ENCODE results near the gene ADAM10.

The ADAM10 gene

DNA sequence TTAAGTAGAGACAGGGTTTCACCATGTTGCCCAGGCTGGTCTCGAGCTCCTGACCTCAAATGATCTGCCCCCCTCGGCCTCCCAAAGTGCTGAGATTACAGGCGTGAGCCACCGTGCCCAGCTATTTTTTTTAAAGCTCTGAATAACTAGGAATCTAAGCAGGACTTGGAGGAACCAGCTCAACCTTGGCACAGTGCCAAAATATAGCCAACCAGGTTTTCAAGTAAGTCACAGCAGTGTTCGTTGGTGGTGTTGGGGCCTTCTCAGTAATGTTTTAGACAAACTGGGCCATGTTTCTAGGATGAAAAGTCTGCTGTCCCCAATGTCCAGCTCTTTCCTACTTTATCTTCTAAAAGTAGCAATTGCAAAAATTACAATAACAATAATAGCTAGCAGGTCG, 6.4 kb upstream of the ADAM10 start:
- DNase-seq, result no peak

DNA sequence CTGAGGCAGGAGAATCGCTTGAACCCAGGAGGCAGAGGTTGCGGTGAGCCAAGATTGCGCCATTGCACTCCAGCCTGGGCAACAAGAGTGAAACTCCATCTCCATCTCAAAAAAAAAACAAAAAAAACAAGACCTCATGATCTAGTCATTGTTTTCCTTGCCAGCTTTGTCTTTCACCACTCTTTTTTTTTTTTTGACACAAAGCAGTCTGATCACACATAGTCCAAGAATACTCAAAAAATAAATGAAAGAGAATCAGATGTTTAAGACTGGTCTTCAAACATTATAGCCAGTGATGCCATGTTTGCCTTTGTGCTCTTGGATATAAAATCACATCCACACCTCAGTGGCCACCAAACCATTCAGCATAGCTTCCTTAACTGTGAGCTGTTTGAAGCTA, 5.8 kb upstream of the ADAM10 start:
- DNase-seq, result no peak

DNA sequence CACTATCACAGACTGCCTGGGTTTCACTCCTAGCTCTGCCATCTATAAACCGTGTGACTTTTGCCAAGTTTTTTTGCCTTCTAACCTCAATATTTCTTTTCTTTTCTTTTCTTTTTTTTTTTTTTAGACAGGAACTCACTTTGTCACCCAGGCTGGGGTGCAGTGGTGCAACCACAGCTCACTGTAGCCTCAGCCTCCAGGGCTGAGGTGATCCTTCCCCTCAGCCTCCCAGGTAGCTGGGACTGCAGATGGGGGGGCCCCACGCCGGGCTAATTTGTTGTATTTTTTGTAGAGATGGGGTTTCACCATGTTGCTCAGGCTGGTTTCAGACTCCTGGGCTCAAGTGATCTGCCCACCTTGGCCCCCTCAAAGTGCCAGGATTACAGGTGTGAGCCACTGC, 3.2 kb upstream of the ADAM10 start:
- DNase-seq, result no peak

DNA sequence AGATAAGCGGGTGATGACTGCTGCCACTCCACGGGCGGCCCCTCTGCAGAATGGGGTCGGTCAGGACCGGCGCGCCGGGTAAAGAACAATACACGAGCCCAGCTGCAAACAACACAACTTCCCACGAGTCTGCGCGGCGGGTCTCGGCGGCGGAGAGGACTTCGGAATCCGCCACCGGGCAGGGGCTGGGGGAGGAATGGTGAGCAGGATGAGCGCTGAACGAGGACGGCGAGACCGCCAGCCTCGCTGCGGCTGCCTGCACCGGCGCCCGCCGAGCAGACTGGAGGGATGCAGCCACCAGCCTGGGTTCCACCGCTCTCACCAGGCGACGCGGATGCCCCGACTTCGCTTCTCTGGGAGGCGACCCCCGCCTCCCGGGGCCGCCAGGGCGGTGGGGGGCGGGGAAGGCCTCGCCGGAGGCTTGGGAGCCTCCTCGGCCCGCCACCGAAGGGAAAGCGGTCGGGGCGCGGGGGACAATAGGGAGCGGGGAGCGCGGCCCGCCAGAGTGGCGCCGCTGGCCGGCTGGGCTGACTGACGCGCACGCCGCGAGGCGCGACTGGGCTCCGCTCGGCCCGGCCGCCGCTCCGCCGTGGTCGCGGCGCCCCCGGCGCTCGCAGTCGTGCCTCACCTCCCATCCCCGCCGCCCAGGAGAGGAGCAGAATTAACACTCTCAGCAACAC, 515 bp downstream of the ADAM10 start:
- DNase-seq, result peak; percentile 82

DNA sequence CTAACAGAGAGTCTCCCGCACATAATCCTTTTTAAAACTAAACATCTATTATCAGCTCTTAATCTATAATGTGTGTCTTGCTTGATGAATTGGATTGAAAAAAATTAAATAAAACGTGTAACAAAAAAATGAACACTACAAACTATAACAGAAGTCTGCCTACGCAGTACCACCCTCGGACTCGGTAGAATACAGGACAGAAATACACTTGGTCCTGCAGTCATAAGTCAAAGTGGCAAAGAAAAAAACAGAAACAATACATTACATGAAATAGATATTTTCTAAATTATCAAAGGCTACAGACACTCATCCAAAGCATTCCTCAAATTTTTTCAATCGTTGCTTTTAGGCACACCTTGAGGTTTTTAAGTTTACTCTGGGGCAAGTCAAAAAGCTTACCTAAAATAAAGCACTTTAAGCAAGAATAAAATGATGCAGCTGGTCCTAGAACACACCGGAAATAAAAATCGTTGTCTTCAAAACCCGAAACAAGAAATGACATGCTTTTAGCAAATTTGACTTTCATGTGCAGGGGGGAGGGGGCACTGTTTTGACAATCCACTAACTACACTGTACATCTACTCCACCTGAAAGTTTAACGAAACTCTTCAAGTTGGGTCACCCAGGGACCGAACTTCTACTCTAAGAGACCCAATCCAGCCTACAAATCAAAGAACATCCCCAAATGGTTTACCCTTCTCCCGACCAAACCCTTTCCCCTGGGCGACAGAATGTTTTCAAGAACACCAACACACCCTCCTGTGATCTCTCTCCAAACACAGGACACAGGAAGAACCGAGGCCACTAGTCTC, 1.3 kb downstream of the ADAM10 start:
- no peak for DNase-seq

DNA sequence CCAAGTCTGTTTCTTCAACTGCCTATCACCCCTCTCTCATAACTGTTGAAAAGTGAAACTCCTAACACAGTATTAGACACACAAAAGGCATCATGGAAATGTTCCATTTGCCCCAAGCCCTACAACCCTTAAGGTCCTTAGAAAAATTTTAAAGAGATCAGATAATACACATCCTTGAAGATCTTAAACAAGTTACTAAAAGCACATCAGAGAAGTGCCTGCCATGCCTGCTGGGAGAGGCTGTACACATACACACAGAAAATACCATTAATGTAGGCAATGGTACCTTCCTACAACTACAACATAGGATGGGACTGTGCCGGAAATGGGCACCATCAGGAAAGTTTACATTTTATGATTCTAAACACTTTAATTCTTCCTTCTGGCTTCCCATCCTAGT, 3.3 kb downstream of the ADAM10 start:
- no peak for DNase-seq

DNA sequence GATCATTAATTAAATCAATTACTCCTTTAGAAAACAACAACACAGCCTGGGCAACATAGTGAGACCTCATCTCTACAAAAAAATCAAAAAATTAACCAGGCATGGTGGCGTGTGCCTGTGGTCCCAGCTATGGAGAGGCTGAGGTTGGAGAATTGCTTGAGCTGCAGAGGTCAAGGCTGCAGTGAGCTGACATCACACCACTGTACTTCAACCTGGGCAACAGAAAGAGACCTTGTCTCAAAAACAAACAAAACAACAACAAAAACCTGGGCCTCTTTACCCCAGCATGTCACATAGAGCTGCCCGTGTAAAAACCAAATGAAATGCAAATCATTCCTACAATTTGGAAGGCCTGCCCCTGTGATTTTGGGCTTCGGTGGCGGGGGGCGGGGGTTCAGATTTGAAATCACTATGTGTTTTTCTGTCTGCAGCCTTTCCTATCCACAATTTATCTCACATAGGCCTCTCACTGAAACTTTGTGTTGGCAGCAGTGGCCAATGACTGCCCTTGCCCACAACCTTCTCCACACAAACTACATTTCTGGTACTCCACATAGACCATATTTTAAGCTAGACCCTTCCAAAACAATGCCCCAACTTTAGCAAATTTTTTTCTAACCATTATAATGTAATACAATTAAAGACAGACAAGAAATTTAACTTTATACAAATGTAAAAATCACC, 6.5 kb downstream of the ADAM10 start:
- no peak for DNase-seq

DNA sequence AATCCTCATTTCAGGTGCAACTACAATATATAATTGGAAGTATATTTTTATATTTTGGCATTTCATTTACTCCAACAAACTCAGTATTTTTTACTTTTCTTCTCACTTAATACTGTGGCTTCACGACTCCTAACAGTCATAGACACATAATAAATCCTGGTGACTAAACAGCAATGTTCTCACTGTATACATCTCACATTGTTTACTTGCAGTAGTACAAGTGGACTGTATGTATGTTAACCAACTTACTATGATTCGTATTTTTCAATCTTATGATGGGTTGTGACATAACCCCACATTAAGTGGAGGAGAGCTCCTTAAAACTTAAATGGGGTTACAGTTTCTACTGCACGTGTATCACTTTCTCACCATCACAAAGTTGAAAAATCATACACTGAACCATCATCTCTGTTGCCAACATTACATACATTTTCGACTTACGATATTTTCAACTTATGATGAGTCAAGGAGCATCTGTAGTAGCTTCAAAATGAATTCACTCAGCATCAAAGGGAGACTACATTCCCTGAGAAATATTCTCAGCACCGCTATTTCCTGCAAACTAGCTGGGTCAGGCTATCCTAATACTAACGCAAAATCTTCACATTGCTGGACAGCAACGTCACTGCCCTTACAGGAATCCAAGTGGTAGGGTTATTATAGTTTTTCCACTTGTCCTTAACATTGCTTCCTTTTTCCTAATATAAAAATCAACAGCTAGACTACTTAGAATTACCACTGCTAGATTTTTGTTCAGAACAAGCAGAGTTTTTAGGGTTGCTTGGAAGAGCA, 7.3 kb downstream of the ADAM10 start:
- DNase-seq, result peak; percentile 36

DNA sequence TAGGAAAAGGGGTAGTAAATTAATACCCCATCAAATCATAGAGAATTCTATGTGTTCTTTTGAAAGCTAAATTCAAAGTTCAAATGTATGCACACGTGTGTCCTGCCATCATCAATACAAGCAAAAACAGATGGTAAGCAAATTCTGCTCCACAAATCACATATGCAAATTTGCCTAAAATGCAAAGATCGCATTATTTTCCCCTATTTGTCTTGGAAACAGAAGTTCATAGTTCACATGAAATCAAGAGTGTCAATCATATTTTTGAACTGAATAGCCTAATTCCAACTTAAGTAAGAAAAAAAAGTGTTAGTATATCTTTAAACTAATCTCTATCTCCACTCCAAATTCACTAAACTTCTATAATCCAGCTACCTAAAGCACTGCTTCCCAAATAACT, 8.5 kb downstream of the ADAM10 start:
- no peak for DNase-seq

DNA sequence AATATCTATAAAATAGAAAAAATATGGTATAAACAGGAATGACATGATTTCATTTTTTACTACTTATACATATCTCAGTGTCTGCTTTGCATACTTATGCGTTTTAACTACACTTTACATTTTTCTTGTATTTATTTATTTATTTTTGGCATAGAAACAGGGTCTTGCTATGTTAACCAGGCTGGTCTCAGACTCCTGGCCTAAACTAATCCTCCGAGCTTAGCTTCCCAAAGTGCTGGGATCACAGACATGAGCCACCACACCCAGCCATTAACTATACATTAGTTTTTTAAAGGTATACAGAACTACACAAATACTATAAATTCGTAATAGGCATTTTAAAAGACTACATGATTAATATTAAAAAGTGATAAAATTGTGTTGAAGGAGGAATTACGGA, 9.1 kb downstream of the ADAM10 start:
- no peak for DNase-seq

DNA sequence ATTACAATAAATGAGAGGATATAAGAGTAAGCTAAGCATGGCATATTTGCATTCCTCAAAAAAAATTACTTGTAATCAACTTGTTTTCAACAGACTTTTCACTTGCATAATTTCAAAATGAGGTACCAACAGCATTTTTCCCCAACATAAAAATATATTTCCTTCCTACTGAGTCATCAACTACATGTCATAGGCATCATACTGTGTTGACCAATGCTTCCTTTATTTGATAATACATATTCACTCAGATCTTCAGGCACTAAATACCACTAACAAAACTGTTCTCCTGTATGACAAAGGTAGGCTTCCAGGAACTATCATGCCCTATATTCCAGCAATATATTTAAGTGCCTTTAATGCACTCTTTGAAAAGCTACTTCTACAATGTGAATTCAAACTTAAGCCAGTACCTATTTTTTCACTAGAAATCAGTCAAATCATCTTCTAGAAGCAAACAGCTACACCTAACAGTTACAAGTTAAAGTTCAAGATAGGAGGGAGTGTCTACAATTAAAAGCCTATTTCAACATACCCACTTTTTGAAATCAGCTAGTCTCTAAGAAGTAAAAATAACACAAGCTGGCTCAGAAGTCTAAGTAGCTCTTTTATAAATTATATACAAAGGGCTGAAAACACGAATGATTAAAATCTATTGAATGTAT, 11.3 kb downstream of the ADAM10 start:
- DNase-seq, result no peak

DNA sequence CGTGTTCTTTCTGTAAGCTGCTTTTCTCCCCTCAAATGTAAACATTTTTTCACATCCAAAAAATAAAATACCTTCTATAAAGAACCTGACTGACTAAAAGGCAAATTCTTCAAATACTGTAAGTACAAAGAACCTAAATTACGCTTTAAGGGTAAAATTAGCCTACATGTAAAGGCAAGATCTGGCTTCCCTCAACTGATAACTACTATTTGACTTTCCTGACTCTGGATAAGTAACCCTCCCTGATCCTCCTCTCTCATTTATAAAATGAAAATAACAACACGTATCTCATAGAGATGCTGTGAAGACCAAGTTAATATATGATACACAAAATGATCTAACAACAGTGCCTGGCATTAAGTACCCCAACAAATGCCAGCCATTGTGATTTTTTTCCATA, 12.2 kb downstream of the ADAM10 start:
- DNase-seq, result no peak

DNA sequence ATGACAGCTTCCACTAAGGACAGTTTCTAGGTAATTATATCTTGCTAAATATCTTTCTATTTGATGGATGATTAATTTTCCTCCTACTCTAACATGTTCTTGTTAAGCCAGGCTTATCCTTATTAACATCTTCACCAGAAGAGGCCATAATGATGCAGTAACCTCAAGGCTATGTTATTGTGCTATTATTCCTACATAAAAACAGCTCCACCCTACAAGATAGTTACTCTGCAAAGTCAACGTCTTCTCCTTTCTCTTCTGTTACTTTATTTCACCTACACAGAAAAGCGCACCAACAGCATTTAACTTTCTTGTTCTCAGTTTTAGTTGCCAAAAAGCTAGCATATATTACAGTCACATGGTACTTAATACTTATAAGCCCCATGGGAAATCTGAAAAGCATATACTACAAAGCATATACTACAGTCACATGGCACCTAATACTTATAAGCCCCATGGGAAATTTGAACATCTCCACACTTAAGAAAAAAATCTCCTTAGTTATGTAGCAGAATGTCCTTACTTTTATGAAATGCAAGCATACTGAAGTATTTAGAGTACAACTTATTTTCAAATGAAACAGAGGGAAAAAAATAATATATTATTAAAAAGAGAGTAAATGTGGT, 13.4 kb downstream of the ADAM10 start:
- no peak for DNase-seq

DNA sequence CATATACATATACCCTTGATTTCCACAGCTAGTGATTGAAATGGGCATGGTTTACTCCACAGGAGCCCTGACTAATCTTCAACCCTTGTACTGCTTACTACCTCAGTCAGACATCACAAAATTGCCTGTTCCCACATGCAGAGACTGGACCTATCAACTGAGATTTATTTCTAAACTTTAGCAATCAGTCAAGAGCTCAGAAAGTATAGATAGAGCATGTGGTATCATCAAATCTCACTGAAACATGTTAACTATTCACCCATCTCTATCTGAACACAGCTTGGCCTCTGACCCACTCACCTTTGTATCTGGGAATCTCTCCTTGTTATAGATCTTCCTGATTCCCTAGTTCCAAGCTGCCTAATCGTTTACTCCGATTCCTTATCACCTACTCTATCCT, 14.6 kb downstream of the ADAM10 start:
- no peak for DNase-seq

DNA sequence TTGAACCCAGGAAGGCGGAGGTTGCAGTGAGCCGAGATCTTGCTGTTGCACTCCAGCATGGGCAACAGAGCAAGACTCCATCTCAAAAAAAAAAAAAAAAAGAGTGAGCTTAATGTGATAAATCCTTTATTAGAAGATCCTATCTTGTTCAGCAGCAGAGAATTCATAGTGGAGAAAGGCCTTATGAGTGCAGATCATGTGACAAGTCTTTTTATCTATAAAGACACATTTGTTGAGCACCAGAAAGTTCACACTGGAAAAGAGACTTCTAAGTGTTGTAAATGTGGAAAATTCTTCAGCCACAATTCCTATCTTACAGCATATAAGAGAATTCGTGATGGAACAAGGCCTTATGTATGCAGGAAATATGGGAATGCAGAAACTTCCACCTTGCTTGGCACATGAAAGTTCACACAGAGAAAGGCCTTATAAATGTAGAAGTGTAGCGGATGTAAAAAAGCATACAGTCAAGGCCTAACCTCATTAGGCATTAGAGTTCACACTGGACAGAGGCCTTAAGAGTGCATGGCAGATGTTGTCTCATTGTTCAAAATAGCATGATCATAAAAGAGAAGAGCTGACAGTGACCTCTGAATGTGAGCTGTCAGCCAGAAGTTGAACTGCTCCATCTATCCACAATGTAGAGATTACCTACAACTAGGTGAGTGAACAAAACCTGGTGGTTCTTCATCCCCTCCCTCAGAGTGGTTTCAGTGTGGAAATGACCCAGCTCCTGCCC, 16.7 kb downstream of the ADAM10 start:
- DNase-seq, result no peak

DNA sequence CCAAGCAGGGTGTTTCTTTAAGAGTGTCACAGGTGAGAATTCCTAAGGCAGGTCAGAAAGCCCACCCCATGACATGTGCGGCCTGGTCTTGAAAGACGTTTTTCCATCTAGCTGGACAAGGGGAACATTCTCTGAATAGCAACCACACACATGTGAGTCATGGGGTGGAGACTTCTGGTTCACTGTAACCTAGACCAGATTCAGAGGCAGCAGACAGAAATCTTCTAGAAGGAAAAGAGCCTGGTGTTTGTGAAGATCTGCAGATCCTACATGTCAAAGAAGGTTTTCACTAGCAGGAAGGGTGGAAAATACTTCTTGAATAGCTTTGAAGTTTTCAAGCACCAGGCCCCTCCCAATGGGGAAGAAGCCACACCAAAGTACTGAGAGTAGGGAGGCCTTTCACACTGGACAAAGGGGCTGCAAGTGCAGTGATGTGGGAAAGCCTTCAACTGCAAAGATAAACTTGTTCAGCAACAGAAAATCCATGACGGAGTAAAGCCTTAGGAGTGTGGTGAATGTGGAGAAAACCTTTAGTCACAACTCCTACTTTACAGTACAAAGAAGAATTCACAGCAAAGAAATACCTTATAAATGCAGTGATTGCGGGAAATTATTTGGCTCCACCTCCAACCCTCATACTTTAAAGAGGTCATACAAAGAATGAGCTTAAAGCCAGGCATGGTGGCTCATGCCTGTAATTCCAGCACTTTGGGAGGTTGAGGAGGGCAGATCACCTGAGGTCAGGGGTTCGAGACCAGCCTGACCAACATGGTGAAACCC, 17.6 kb downstream of the ADAM10 start:
- DNase-seq, result no peak

DNA sequence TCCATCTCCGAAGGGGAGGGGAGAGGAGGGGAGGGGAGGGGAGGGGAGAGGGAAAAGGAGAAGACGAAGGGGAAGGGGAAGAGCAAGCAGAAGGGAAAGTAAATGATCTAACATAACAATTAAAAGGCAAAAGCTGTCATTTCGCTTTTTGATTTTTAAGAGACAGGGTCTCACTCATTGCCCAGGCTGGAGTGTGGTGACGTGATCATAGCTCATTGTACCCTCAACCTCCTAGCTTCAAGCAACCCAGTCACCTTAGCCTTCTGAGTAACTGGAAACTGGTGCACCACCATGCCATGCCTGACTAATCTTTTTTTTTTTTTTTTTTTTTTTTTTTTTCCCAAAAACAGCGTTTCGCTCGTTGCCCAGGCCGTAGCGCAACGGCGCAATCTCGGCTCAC, 22.6 kb downstream of the ADAM10 start:
- no peak for DNase-seq

DNA sequence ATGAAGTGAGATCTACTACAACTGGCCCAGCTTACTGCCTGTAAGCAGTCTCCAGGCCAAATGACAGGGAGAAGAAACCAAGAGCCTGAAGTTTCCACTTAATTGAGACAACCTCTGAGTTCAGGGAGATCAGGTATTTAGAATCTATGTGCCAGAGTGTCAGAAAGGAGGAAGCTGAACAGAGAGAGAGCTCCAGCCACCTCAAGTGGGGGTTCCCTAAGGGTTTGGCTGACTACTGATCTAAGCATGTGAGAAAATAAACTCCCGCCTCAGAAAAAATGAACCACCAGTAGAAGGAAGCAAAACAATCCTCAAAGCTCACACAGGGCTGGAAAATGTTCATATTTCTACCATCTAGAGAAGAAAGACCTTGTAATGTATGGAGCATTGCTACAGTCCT, 25.0 kb downstream of the ADAM10 start:
- peak; percentile 34 for DNase-seq

DNA sequence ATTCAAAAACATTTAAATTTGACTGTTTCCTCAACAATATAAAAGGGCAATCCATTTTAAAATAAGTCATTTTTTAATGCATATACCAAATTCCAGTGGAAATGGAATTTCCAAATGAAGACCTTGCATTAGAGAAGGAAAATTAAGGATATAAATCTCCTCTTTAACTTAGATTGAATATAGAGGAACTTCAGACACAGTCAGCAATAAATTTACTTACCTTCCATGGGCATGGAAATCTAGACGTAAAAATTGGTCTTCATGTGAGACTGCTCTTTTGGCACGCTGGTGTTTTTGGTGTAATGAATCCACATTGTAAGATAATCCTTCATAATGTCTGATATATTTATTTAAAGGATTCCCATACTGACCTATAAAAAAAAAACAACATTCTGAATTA, 32.1 kb downstream of the ADAM10 start:
- no peak for DNase-seq

DNA sequence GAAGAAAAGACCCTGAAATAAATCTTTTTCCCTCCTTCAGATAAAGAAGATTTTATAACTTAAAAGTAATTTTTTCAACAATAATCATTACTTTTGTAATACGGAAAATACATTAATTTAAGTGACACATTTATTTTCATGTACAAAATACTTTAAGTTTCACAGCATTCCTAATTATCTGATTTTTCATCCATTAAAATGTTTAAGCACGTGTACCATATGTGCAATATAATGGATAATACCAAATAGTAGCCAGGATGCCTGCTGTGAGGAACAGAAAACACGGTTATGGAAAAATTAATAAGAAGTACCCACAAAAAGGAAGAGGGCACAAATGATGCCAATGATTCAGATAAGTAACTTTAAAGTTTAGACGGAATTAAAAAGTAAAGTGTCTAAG, 33.5 kb downstream of the ADAM10 start:
- DNase-seq, result no peak

All from eye (tissue), 1 donor.